Left kidney (tissue), 2 donors: Measurements from ENCODE around the gene CDKN1C. TPM values are rescaled to one million over a fixed set of nuclear protein-coding genes. Genes with fewer than 3 reads are reported as not detected.

Experiments used
- DNase-seq: peaks from one replicate; pipeline ENCODE4 v3.0.0-alpha.2; 2013
- polyA plus RNA-seq: library from polyadenylated mRNA; unstranded; fragments of 120-200 nt; gene quantifications from one replicate; pipeline ENCODE4 v1.2.1, GENCODE V29; 2013; ENCODE audit not compliant: insufficient read length

CDKN1C gene
- polyA plus RNA-seq, 1 donor = 90.1 TPM

DNA sequence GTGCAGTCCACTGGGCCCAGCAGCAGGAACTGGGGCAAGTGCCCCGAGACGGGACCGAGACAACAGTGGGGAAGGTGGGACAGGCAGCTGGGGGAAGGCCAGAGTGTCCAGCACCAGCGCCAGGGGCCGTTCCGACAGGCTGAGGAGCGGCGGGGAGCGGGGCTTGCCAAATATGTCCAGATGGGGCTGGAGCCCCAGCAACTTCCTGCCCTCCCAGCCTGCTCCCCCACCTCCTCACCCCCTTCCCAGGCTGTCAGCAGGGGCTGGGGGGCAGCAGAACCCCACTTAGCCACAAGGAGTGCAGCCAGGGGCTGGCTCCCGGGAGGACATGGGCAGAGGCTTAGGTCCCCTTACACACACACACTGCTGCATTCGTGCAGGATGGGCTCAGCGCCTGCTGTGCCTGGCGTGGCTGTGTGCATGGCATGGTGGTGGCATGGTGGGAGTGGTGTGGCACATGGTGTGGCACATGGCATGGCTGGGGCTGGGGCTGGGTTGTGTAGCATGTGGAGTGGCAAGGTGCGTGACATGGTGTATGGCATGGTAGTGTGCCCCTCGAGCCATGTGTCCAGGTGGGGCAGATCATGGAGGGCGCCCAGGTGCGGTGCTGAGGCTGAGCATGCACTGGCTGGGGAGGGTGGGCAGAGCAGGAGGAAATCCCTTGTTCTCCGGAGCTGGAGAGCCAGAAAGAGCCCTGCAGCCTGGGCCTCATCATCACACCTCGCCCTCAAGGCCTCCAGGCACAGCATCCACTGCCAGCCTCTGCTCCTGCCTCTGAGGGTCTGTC, 51.7 kb downstream of the CDKN1C start:
- no peak for DNase-seq

Other genes starting within 250 kb of the CDKN1C start
- 2.8 TPM for gene KCNQ1OT1, start 185.8 kb downstream of the CDKN1C start, polyA plus RNA-seq
- gene PHLDA2, start 43.6 kb upstream of the CDKN1C start, polyA plus RNA-seq = not detected
- 245 TPM for gene NAP1L4, start 106.6 kb upstream of the CDKN1C start, polyA plus RNA-seq
- 28.4 TPM for gene CARS1, start 171.6 kb upstream of the CDKN1C start, polyA plus RNA-seq